K562 (cell line): ENCODE data around the gene TCF12. TPM values are rescaled to one million over a fixed set of nuclear protein-coding genes. Genes with fewer than 3 reads are reported as not detected.

Experiments used
- CBFA2T2 ChIP-seq: fragments of 450-650 bp; conservative IDR thresholded peaks from 2 replicates; pipeline ENCODE4 v1.6.1; 2017; ENCODE audit warnings: mild to moderate bottlenecking
- FOXK1 ChIP-seq: sonication (generic); formaldehyde crosslinking; IDR thresholded peaks from 2 replicates; pipeline ENCODE4 v1.8.0; 2022; ENCODE audit warnings: missing genetic modification reagents, mild to moderate bottlenecking, borderline replicate concordance
- GATAD2B ChIP-seq: fragments of 450-650 bp; IDR thresholded peaks from 2 replicates; pipeline ENCODE4 v1.6.1; 2017; ENCODE audit warnings: mild to moderate bottlenecking, borderline replicate concordance
- HNRNPUL1 ChIP-seq: fragments of 200-400 bp; formaldehyde crosslinking; IDR thresholded peaks from 2 replicates; pipeline ENCODE4 v1.6.1; 2017; ENCODE audit warnings: low read length
- L3MBTL2 ChIP-seq: fragments of 450-650 bp; IDR thresholded peaks from 2 replicates; pipeline ENCODE4 v1.6.1; 2016; ENCODE audit warnings: mild to moderate bottlenecking, moderate library complexity
- NFATC3 ChIP-seq: fragments of 450-650 bp; IDR thresholded peaks from 2 replicates; pipeline ENCODE4 v1.6.1; 2017; ENCODE audit warnings: mild to moderate bottlenecking
- RAD51 ChIP-seq: fragments of 450-650 bp; IDR thresholded peaks from 2 replicates; pipeline ENCODE4 v1.7.1; 2016; ENCODE audit warnings: low read depth, mild to moderate bottlenecking, borderline replicate concordance
- SMAD4 ChIP-seq: fragments of 250-450 bp; sonication (Bioruptor Pico); conservative IDR thresholded peaks from 2 replicates; pipeline ENCODE4 v1.8.0; 2021; ENCODE audit warnings: inconsistent platforms, mild to moderate bottlenecking, moderate library complexity
- SP2 ChIP-seq: IDR thresholded peaks from 2 replicates; pipeline ENCODE4 v1.6.1; 2011; ENCODE audit warnings: mild to moderate bottlenecking, low read depth, low read length, moderate library complexity; ENCODE audit not compliant: poor library complexity, severe bottlenecking; ENCODE audit errors: extremely low read depth
- TCF7 ChIP-seq: sonication (generic); IDR thresholded peaks from 2 replicates; pipeline ENCODE4 v1.6.1; 2016; ENCODE audit warnings: antibody characterized with exemption, borderline replicate concordance
- ZBTB1 ChIP-seq: sonication (generic); formaldehyde crosslinking; IDR thresholded peaks from 2 replicates; pipeline ENCODE4 v1.8.1; 2023; ENCODE audit warnings: missing genetic modification reagents, low read depth, mild to moderate bottlenecking, borderline replicate concordance
- ZBTB17 ChIP-seq: fragments of 450-650 bp; formaldehyde crosslinking; IDR thresholded peaks from 2 replicates; pipeline ENCODE4 v1.4.0; 2020; ENCODE audit warnings: mild to moderate bottlenecking
- ZNF274 ChIP-seq: IDR thresholded peaks from 2 replicates; pipeline ENCODE4 v1.6.1; 2011; ENCODE audit warnings: low read depth, mild to moderate bottlenecking, low read length, moderate library complexity, borderline replicate concordance
- ZNF384 ChIP-seq: IDR thresholded peaks from 2 replicates; pipeline ENCODE4 v1.6.1; 2012; ENCODE audit warnings: low read depth, low read length, improper control_type of control experiment
- ZNF77 ChIP-seq: fragments of 250-450 bp; sonication (Bioruptor Pico); IDR thresholded peaks from 2 replicates; pipeline ENCODE4 v1.5.0; 2020
- polyA plus RNA-seq, 8 experiments: library from polyadenylated mRNA; depleted of rRNA in 4 of 8; stranded (reverse) in 5 of 8; unstranded in 3 of 8; fragments of >200 nt; fragmentation: Nextera tagmentation in 2 of 8; fragmentation: Illumina TruSeq in 1 of 8; extraction: Ambion mirVana in 2 of 8; extraction: Trizol in 1 of 8; gene quantifications; 2 replicates each; pipeline versions ENCODE4 v1.2.1 to v1.2.3, GENCODE V29; 2011 to 2014; ENCODE audit warnings: inconsistent platforms in 1 of 8, missing spikeins in 1 of 8
- total RNA-seq, 7 experiments: library from RNA; depleted of rRNA in 6 of 7; stranded (reverse); fragments of >200 nt in 6 of 7; fragmentation: Illumina TruSeq in 2 of 7; extraction: Trizol in 2 of 7; gene quantifications; 2 replicates each; pipeline versions ENCODE4 v1.2.1 to v1.2.3, GENCODE V29; 2011 to 2021; ENCODE audit warnings: low replicate concordance in 1 of 7
- TF ChIP-seq, protein P1 (sequence below): fragments of 200-600 bp; sonication (generic); IDR thresholded peaks from one replicate; pipeline ENCODE4 v1.6.1; 2012; ENCODE audit warnings: mild to moderate bottlenecking, low read depth, low read length, inconsistent platforms
- TF ChIP-seq, protein P2 (sequence below): fragments of 250-450 bp; sonication (Bioruptor Pico); IDR thresholded peaks from 2 replicates; pipeline ENCODE4 v1.8.0; 2022; ENCODE audit warnings: moderate library complexity, mild to moderate bottlenecking, inconsistent platforms
- TF ChIP-seq, protein P3 (sequence below): sonication (generic); formaldehyde crosslinking; IDR thresholded peaks from 2 replicates; pipeline ENCODE4 v1.9.0; 2022; ENCODE audit warnings: mild to moderate bottlenecking, missing genetic modification reagents

Gene TCF12
- total and polyA plus RNA-seq, 9 of the 15 experiments (the other 6 are each of a cell fraction or from before 2014, with no cell fraction given) = 10.5 to 132 (median 52.9) TPM

DNA sequence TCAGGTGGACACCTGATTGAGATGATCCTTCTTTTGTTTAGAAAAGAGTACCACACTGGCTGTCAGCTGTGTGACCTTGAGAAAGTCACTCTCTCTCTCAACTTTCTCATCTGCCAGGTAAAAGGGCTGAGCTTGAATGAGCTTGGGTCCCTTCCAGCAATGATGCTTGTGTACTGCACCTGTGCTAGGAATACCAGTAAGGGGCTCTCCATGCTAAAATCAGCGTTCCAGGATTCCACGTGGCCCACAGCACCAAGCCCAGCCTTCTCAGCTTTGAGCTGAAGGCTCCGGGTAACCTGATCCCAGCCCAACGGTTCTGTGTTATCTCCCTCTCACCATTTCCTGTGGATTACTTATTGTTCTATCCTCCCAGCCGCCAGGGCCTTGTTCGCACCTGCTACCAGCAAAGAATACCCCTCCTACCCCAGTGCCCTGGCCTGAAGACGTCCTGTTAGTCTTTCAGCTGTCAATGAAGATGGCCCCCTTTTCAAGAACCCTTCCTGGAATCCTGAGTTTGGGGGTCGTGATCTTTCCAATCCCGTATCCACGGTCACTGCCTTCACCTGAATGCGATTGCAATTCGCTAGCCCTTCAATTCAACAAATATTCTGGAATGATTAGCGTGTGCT, 403.6 kb downstream of the TCF12 start (continued):
- TF ChIP-seq, protein P1, sequence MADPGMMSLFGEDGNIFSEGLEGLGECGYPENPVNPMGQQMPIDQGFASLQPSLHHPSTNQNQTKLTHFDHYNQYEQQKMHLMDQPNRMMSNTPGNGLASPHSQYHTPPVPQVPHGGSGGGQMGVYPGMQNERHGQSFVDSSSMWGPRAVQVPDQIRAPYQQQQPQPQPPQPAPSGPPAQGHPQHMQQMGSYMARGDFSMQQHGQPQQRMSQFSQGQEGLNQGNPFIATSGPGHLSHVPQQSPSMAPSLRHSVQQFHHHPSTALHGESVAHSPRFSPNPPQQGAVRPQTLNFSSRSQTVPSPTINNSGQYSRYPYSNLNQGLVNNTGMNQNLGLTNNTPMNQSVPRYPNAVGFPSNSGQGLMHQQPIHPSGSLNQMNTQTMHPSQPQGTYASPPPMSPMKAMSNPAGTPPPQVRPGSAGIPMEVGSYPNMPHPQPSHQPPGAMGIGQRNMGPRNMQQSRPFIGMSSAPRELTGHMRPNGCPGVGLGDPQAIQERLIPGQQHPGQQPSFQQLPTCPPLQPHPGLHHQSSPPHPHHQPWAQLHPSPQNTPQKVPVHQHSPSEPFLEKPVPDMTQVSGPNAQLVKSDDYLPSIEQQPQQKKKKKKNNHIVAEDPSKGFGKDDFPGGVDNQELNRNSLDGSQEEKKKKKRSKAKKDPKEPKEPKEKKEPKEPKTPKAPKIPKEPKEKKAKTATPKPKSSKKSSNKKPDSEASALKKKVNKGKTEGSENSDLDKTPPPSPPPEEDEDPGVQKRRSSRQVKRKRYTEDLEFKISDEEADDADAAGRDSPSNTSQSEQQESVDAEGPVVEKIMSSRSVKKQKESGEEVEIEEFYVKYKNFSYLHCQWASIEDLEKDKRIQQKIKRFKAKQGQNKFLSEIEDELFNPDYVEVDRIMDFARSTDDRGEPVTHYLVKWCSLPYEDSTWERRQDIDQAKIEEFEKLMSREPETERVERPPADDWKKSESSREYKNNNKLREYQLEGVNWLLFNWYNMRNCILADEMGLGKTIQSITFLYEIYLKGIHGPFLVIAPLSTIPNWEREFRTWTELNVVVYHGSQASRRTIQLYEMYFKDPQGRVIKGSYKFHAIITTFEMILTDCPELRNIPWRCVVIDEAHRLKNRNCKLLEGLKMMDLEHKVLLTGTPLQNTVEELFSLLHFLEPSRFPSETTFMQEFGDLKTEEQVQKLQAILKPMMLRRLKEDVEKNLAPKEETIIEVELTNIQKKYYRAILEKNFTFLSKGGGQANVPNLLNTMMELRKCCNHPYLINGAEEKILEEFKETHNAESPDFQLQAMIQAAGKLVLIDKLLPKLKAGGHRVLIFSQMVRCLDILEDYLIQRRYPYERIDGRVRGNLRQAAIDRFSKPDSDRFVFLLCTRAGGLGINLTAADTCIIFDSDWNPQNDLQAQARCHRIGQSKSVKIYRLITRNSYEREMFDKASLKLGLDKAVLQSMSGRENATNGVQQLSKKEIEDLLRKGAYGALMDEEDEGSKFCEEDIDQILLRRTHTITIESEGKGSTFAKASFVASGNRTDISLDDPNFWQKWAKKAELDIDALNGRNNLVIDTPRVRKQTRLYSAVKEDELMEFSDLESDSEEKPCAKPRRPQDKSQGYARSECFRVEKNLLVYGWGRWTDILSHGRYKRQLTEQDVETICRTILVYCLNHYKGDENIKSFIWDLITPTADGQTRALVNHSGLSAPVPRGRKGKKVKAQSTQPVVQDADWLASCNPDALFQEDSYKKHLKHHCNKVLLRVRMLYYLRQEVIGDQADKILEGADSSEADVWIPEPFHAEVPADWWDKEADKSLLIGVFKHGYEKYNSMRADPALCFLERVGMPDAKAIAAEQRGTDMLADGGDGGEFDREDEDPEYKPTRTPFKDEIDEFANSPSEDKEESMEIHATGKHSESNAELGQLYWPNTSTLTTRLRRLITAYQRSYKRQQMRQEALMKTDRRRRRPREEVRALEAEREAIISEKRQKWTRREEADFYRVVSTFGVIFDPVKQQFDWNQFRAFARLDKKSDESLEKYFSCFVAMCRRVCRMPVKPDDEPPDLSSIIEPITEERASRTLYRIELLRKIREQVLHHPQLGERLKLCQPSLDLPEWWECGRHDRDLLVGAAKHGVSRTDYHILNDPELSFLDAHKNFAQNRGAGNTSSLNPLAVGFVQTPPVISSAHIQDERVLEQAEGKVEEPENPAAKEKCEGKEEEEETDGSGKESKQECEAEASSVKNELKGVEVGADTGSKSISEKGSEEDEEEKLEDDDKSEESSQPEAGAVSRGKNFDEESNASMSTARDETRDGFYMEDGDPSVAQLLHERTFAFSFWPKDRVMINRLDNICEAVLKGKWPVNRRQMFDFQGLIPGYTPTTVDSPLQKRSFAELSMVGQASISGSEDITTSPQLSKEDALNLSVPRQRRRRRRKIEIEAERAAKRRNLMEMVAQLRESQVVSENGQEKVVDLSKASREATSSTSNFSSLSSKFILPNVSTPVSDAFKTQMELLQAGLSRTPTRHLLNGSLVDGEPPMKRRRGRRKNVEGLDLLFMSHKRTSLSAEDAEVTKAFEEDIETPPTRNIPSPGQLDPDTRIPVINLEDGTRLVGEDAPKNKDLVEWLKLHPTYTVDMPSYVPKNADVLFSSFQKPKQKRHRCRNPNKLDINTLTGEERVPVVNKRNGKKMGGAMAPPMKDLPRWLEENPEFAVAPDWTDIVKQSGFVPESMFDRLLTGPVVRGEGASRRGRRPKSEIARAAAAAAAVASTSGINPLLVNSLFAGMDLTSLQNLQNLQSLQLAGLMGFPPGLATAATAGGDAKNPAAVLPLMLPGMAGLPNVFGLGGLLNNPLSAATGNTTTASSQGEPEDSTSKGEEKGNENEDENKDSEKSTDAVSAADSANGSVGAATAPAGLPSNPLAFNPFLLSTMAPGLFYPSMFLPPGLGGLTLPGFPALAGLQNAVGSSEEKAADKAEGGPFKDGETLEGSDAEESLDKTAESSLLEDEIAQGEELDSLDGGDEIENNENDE = no peak
- TF ChIP-seq L3MBTL2 (peak; percentile 96), ZBTB17 (CRISPR knock-in tag) (no peak), GATAD2B (peak; percentile 10; the same call in 1 of the 2 replicates), CBFA2T2 (peak; percentile 90), SMAD4 (CRISPR knock-in tag) (peak; percentile 84), ZNF274 (0 out of 2 replicates have a peak, but pooled peaks have one; percentile 10), SP2 (no peak), HNRNPUL1 (no peak), FOXK1 (CRISPR knock-in tag) (no peak), ZBTB1 (CRISPR knock-in tag) (no peak), NFATC3 (no peak), RAD51 (no peak; the same call in 1 of the 2 replicates), ZNF77 (no peak), ZNF384 (no peak), TCF7 (no peak)
- TF ChIP-seq, protein P2, sequence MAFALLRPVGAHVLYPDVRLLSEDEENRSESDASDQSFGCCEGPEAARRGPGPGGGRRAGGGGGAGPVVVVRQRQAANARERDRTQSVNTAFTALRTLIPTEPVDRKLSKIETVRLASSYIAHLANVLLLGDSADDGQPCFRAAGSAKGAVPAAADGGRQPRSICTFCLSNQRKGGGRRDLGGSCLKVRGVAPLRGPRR (CRISPR knock-in tag) = no peak
- TF ChIP-seq, protein P3, sequence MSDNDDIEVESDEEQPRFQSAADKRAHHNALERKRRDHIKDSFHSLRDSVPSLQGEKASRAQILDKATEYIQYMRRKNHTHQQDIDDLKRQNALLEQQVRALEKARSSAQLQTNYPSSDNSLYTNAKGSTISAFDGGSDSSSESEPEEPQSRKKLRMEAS (CRISPR knock-in tag) = peak; percentile 91
